Mucosa of rectum (tissue), 2 donors: ENCODE data around the gene AMZ1.
"Not testable (repeated sequence)": the region's sequence is repeated elsewhere in the genome, so short reads cannot be mapped to it uniquely, and the experiment has no call there.

ENCODE experiments used
- H3K27ac ChIP-seq, 2 donors: one replicate each; pipeline ENCODE4 v1.7.0; 2013; ENCODE audit warnings: inconsistent platforms in 2 of 2, low read depth in 2 of 2, low read length in 2 of 2
- H3K27me3 ChIP-seq, 2 donors: one replicate each; pipeline ENCODE4 v1.7.0; 2013; ENCODE audit warnings: low read length in 2 of 2; ENCODE audit not compliant: control insufficient read depth in 2 of 2, insufficient read depth in 2 of 2
- H3K36me3 ChIP-seq, 2 donors: one replicate each; pipeline ENCODE4 v1.7.0; 2013; ENCODE audit warnings: low read length in 2 of 2; ENCODE audit not compliant: control insufficient read depth in 2 of 2, insufficient read depth in 2 of 2
- H3K4me1 ChIP-seq, 2 donors: one replicate each; pipeline ENCODE4 v1.7.0; 2013; ENCODE audit warnings: low read length in 2 of 2, mild to moderate bottlenecking in 1 of 2; ENCODE audit not compliant: control insufficient read depth in 2 of 2, insufficient read depth in 2 of 2
- H3K4me3 ChIP-seq, 2 donors: one replicate each; pipeline ENCODE4 v1.7.0; 2013; ENCODE audit warnings: low read length in 2 of 2
- H3K9ac ChIP-seq, 2 donors: one replicate each; pipeline ENCODE4 v1.7.0; 2013; ENCODE audit warnings: low read length in 2 of 2, low read depth in 1 of 2, mild to moderate bottlenecking in 1 of 2
- H3K9me3 ChIP-seq, 2 donors: one replicate each; pipeline ENCODE4 v1.7.0; 2013; ENCODE audit warnings: low read length in 2 of 2; ENCODE audit not compliant: control insufficient read depth in 2 of 2
- donor health status: healthy.
- donor health status: Normal muscosa, but diverticular disease.

AMZ1 gene

GRCh38 chr7:2668401-2668800, 19.6 kb upstream of the AMZ1 start:
- Histone ChIP-seq H3K9me3 (no peaks in the 10 kb centered on the region), H3K27me3 (peaks cover 0 to 4% of the 10 kb centered on the region in 2 donors), H3K4me3 (no peak overlapping the region), H3K9ac (no peak overlapping the region), H3K4me1 (peaks cover 2 to 4% of the 10 kb centered on the region in 2 donors), H3K36me3 (no peaks in the 10 kb centered on the region), H3K27ac (no peak overlapping the region)

GRCh38 chr7:2670171-2670570, 17.8 kb upstream of the AMZ1 start:
- H3K4me1 ChIP-seq: peaks cover 0 to 4% of the 10 kb centered on the region in 2 donors
- H3K9me3 ChIP-seq: no peaks in the 10 kb centered on the region
- no peak overlapping the region for H3K27ac ChIP-seq
- H3K36me3 ChIP-seq: no peaks in the 10 kb centered on the region
- H3K27me3 ChIP-seq: peaks cover 0 to 4% of the 10 kb centered on the region in 2 donors
- no peak overlapping the region for H3K4me3 ChIP-seq
- no peak overlapping the region for H3K9ac ChIP-seq

GRCh38 chr7:2670720-2671391, 17.1 kb upstream of the AMZ1 start:
- Histone ChIP-seq H3K9me3 (no peaks in the 10 kb centered on the region), H3K27ac (no peak overlapping the region), H3K4me3 (no peak overlapping the region), H3K36me3 (no peaks in the 10 kb centered on the region), H3K4me1 (peaks cover 0 to 4% of the 10 kb centered on the region in 2 donors), H3K27me3 (peaks cover 0 to 4% of the 10 kb centered on the region in 2 donors), H3K9ac (no peak overlapping the region)

GRCh38 chr7:2673214-2673613, 14.8 kb upstream of the AMZ1 start:
- H3K27me3 ChIP-seq, H3K9ac ChIP-seq, H3K27ac ChIP-seq, H3K9me3 ChIP-seq, H3K36me3 ChIP-seq, H3K4me1 ChIP-seq, H3K4me3 ChIP-seq: not testable (repeated sequence)

GRCh38 chr7:2673934-2674333, 14.1 kb upstream of the AMZ1 start:
- Histone ChIP-seq H3K4me3 (no peak overlapping the region), H3K36me3 (no peaks in the 10 kb centered on the region), H3K4me1 (no peaks in the 10 kb centered on the region), H3K9ac (no peak overlapping the region), H3K9me3 (no peaks in the 10 kb centered on the region), H3K27ac (no peak overlapping the region), H3K27me3 (peaks cover 0 to 4% of the 10 kb centered on the region in 2 donors)

GRCh38 chr7:2675256-2675764, 12.7 kb upstream of the AMZ1 start:
- Histone ChIP-seq H3K36me3 (no peaks in the 10 kb centered on the region), H3K9me3 (no peaks in the 10 kb centered on the region), H3K27me3 (peaks cover 2 to 7% of the 10 kb centered on the region in 2 donors), H3K4me3 (no peak overlapping the region), H3K9ac (no peak overlapping the region), H3K4me1 (no peaks in the 10 kb centered on the region), H3K27ac (no peak overlapping the region)

- not testable (repeated sequence) for H3K9me3 ChIP-seq, H3K4me1 ChIP-seq, H3K4me3 ChIP-seq, H3K36me3 ChIP-seq, H3K27me3 ChIP-seq, H3K9ac ChIP-seq, H3K27ac ChIP-seq
These were observed 11.4 kb upstream of the AMZ1 start for GRCh38 chr7:2676576-2676975.

- H3K9me3 ChIP-seq, H3K9ac ChIP-seq, H3K27me3 ChIP-seq, H3K4me3 ChIP-seq, H3K4me1 ChIP-seq, H3K36me3 ChIP-seq, H3K27ac ChIP-seq: not testable (repeated sequence)
These were observed 9.5 kb upstream of the AMZ1 start for GRCh38 chr7:2678454-2678853.

- not testable (repeated sequence) for H3K4me1 ChIP-seq, H3K4me3 ChIP-seq, H3K27ac ChIP-seq, H3K27me3 ChIP-seq, H3K9me3 ChIP-seq, H3K9ac ChIP-seq, H3K36me3 ChIP-seq
These were observed 8.6 kb upstream of the AMZ1 start for GRCh38 chr7:2679135-2680127.

GRCh38 chr7:2680256-2680655, 7.7 kb upstream of the AMZ1 start:
- Histone ChIP-seq H3K36me3 (no peaks in the 10 kb centered on the region), H3K27ac (no peak overlapping the region), H3K27me3 (peaks cover 2 to 7% of the 10 kb centered on the region in 2 donors), H3K4me1 (no peaks in the 10 kb centered on the region), H3K9me3 (no peaks in the 10 kb centered on the region), H3K9ac (no peak overlapping the region), H3K4me3 (no peak overlapping the region)
